H9 (cell line): ENCODE measurements around the gene SKIC2. TPM values are rescaled to one million over a fixed set of nuclear protein-coding genes. Genes with fewer than 3 reads are reported as not detected.

Experiments used
- DNase-seq: peaks from one replicate; pipeline ENCODE4 v3.0.0-alpha.2; 2017
- H2AFZ ChIP-seq: one replicate; pipeline ENCODE4 v1.6.1; 2013; ENCODE audit warnings: mild to moderate bottlenecking, low read length, control low read depth, moderate library complexity
- H2AK5ac ChIP-seq: 2 replicates; pipeline ENCODE4 v1.6.1; 2013; ENCODE audit warnings: low read length, control low read depth, mixed read lengths; ENCODE audit not compliant: insufficient read length
- H2BK120ac ChIP-seq: one replicate; pipeline ENCODE4 v1.6.1; 2013; ENCODE audit warnings: low read depth, mild to moderate bottlenecking, low read length, control low read depth, inconsistent platforms; ENCODE audit not compliant: poor library complexity, severe bottlenecking
- H2BK12ac ChIP-seq: 2 replicates; pipeline ENCODE4 v1.6.1; 2013; ENCODE audit warnings: low read length, control low read depth, mixed read lengths, low read depth; ENCODE audit not compliant: insufficient read length
- H2BK15ac ChIP-seq: 2 replicates; pipeline ENCODE4 v1.6.1; 2013; ENCODE audit warnings: low read depth, low read length, control low read depth
- H2BK20ac ChIP-seq: one replicate; pipeline ENCODE4 v1.6.1; 2013; ENCODE audit warnings: low read depth, mild to moderate bottlenecking, low read length, control low read depth, inconsistent platforms; ENCODE audit not compliant: poor library complexity, severe bottlenecking
- H2BK5ac ChIP-seq: 2 replicates; pipeline ENCODE4 v1.6.1; 2013; ENCODE audit warnings: low read length, control low read depth, mixed read lengths; ENCODE audit not compliant: insufficient read length
- H3K14ac ChIP-seq: 2 replicates; pipeline ENCODE4 v1.6.1; 2013; ENCODE audit warnings: low read length, control low read depth; ENCODE audit not compliant: insufficient read depth
- H3K18ac ChIP-seq: 2 replicates; pipeline ENCODE4 v1.6.1; 2013; ENCODE audit warnings: low read depth, mild to moderate bottlenecking, mixed read lengths, low read length, control low read depth; ENCODE audit not compliant: insufficient read length
- H3K23ac ChIP-seq: 2 replicates; pipeline ENCODE4 v1.6.1; 2013; ENCODE audit warnings: low read length, control low read depth, mixed read lengths, low read depth; ENCODE audit not compliant: insufficient read length
- H3K23me2 ChIP-seq: 2 replicates; pipeline ENCODE4 v1.6.1; 2013; ENCODE audit warnings: low read depth, mild to moderate bottlenecking, mixed read lengths, low read length, control low read depth; ENCODE audit not compliant: insufficient read length, poor library complexity, severe bottlenecking
- H3K27ac ChIP-seq: 2 replicates; pipeline ENCODE4 v1.5.1; 2013; ENCODE audit warnings: low read length, control low read depth, mixed read lengths, low read depth; ENCODE audit not compliant: insufficient read length
- H3K27me3 ChIP-seq: 2 replicates; pipeline ENCODE4 v1.6.1; 2013; ENCODE audit warnings: low read length, control low read depth, inconsistent platforms; ENCODE audit not compliant: insufficient read depth
- H3K4ac ChIP-seq: 2 replicates; pipeline ENCODE4 v1.6.1; 2013; ENCODE audit warnings: low read depth, mild to moderate bottlenecking, control low read depth, inconsistent platforms, low read length, moderate library complexity
- H3K4me1 ChIP-seq: 2 replicates; pipeline ENCODE4 v1.6.1; 2013; ENCODE audit warnings: low read length, control low read depth, inconsistent platforms; ENCODE audit not compliant: insufficient read depth
- H3K4me2 ChIP-seq: 2 replicates; pipeline ENCODE4 v1.6.1; 2013; ENCODE audit warnings: low read length, control low read depth, mixed read lengths; ENCODE audit not compliant: insufficient read length, insufficient read depth
- H3K56ac ChIP-seq: 2 replicates; pipeline ENCODE4 v1.6.1; 2013; ENCODE audit warnings: low read depth, mild to moderate bottlenecking, mixed read lengths, low read length, control low read depth; ENCODE audit not compliant: insufficient read length
- H3K79me1 ChIP-seq: 2 replicates; pipeline ENCODE4 v1.6.1; 2013; ENCODE audit warnings: low read depth, mild to moderate bottlenecking, moderate library complexity, low read length, control low read depth, inconsistent platforms; ENCODE audit not compliant: insufficient read depth, poor library complexity, severe bottlenecking
- H3K79me2 ChIP-seq: 2 replicates; pipeline ENCODE4 v1.6.1; 2013; ENCODE audit warnings: low read length, control low read depth, inconsistent platforms; ENCODE audit not compliant: insufficient read depth
- H3K9ac ChIP-seq: 2 replicates; pipeline ENCODE4 v1.6.1; 2013; ENCODE audit warnings: low read length, control low read depth, mixed read lengths; ENCODE audit not compliant: insufficient read length; ENCODE audit errors: extremely low read depth
- H3K9me3 ChIP-seq: one replicate; pipeline ENCODE4 v1.6.1; 2013; ENCODE audit warnings: low read depth, low read length, inconsistent platforms; ENCODE audit not compliant: control insufficient read depth
- H3T11ph ChIP-seq: one replicate; pipeline ENCODE4 v1.6.1; 2013; ENCODE audit warnings: mild to moderate bottlenecking, low read length, control low read depth, inconsistent platforms
- H4K20me1 ChIP-seq: one replicate; pipeline ENCODE4 v1.6.1; 2013; ENCODE audit not compliant: control insufficient read depth, insufficient read length, insufficient read depth
- H4K5ac ChIP-seq: 2 replicates; pipeline ENCODE4 v1.6.1; 2013; ENCODE audit warnings: low read depth, mild to moderate bottlenecking, mixed read lengths, low read length, control low read depth; ENCODE audit not compliant: insufficient read length
- H4K8ac ChIP-seq: replicated peaks from 2 replicates; pipeline ENCODE4 v1.6.1; 2013; ENCODE audit warnings: low read length, control low read depth, mixed read lengths, low read depth; ENCODE audit not compliant: insufficient read length
- H4K91ac ChIP-seq: 2 replicates; pipeline ENCODE4 v1.6.1; 2013; ENCODE audit warnings: low read depth, mild to moderate bottlenecking, moderate library complexity, mixed read lengths, low read length, control low read depth; ENCODE audit not compliant: insufficient read length
- H3K27ac Mint-ChIP-seq, 3 experiments: 2 replicates in 2 of 3; 3 replicates in 1 of 3; pipeline ENCODE4 v1.8.0; 2020 to 2021; ENCODE audit warnings: mixed read lengths in 3 of 3, mild to moderate bottlenecking in 1 of 3, moderate library complexity in 1 of 3
- H3K27me3 Mint-ChIP-seq: 2 replicates; pipeline ENCODE4 v1.8.0; 2021; ENCODE audit warnings: low read depth, mild to moderate bottlenecking, moderate library complexity, mixed read lengths
- H3K36me3 Mint-ChIP-seq, 3 experiments: 2 replicates in 2 of 3; 3 replicates in 1 of 3; pipeline ENCODE4 v1.8.0; 2020 to 2021; ENCODE audit warnings: low read depth in 3 of 3, mixed read lengths in 3 of 3; ENCODE audit not compliant: insufficient read depth in 1 of 3
- H3K4me1 Mint-ChIP-seq, 2 experiments: 2 replicates each; pipeline ENCODE4 v1.8.0; 2020; ENCODE audit warnings: mixed read lengths in 2 of 2
- H3K4me3 Mint-ChIP-seq, 2 experiments: 2 replicates in 1 of 2; 3 replicates in 1 of 2; pipeline ENCODE4 v1.8.0; 2020 to 2021; ENCODE audit warnings: mild to moderate bottlenecking in 2 of 2, mixed read lengths in 2 of 2, moderate library complexity in 1 of 2
- H3K9me3 Mint-ChIP-seq, 2 experiments: 2 replicates in 1 of 2; 3 replicates in 1 of 2; pipeline ENCODE4 v1.8.0; 2020; ENCODE audit warnings: mild to moderate bottlenecking in 2 of 2, mixed read lengths in 2 of 2, moderate library complexity in 1 of 2
- WGBS: extraction: QIAGEN DNeasy Blood & Tissue Kit; methylation state at CpG from one replicate; pipeline ENCODE4 v1.1.7; 2013; ENCODE audit warnings: missing lambda C conversion rate, low lambda C conversion rate, mixed read lengths; ENCODE audit not compliant: insufficient read length; ENCODE audit errors: extremely low coverage; 5-methylcytosine and 5-hydroxymethylcytosine counted together
- total RNA-seq: library from RNA; stranded (reverse); gene quantifications from 2 replicates; pipeline ENCODE4 v1.2.1, GENCODE V29; 2021
- TF ChIP-seq, protein P1 (sequence below): fragments of 200-600 bp; sonication (generic); conservative IDR thresholded peaks from 3 replicates; pipeline ENCODE4 v1.8.0; 2021; ENCODE audit warnings: antibody characterized with exemption, mild to moderate bottlenecking

The SKIC2 gene
- total RNA-seq, 1 experiment from 2014 or later: 86.2 TPM

DNA sequence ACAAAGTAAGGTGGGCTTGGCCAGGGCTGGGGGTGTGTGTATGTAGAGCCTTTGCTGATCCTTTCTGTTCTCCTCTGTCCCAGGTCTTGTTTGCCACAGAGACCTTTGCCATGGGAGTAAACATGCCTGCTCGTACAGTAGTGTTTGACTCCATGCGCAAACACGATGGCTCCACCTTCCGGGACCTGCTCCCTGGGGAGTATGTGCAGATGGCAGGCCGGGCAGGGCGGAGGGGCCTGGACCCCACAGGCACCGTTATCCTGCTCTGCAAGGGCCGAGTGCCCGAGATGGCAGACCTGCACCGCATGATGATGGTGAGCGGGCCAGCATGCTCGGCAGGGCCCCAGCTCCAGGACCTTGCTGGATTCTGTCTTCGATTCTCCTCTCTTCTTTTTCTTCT is 6.7 kb downstream of the SKIC2 start:
- TF ChIP-seq, protein P1, sequence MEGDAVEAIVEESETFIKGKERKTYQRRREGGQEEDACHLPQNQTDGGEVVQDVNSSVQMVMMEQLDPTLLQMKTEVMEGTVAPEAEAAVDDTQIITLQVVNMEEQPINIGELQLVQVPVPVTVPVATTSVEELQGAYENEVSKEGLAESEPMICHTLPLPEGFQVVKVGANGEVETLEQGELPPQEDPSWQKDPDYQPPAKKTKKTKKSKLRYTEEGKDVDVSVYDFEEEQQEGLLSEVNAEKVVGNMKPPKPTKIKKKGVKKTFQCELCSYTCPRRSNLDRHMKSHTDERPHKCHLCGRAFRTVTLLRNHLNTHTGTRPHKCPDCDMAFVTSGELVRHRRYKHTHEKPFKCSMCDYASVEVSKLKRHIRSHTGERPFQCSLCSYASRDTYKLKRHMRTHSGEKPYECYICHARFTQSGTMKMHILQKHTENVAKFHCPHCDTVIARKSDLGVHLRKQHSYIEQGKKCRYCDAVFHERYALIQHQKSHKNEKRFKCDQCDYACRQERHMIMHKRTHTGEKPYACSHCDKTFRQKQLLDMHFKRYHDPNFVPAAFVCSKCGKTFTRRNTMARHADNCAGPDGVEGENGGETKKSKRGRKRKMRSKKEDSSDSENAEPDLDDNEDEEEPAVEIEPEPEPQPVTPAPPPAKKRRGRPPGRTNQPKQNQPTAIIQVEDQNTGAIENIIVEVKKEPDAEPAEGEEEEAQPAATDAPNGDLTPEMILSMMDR: no peak
- no peak overlapping the region for H3K27ac Mint-ChIP-seq

More for the DNA sequence above, 6.7 kb downstream of the SKIC2 start:
- no peaks in the 10 kb centered on the region for H3K4me1 ChIP-seq
- no peak for DNase-seq
- no peak overlapping the region for H3K14ac ChIP-seq
- no peak overlapping the region for H3K9ac ChIP-seq
- H3K79me1 ChIP-seq: no peaks in the 10 kb centered on the region
- no peak overlapping the region for H3K4me2 ChIP-seq
- H2AFZ ChIP-seq: no peak overlapping the region
- no peaks in the 10 kb centered on the region; the same call in 1 of the 2 replicates for H3K27me3 Mint-ChIP-seq
- H3K18ac ChIP-seq: no peak overlapping the region
- H3T11ph ChIP-seq: no peak overlapping the region
- no peak overlapping the region for H3K56ac ChIP-seq
- no CpG with 5 or more reads among the region's 13 CpGs for WGBS
- H3K23me2 ChIP-seq: no peaks in the 10 kb centered on the region
- no peaks in the 10 kb centered on the region for H3K9me3 Mint-ChIP-seq
- H2BK120ac ChIP-seq: no peak overlapping the region
- no peak overlapping the region for H3K27ac ChIP-seq
- no peak overlapping the region for H2AK5ac ChIP-seq
- H3K9me3 ChIP-seq: no peaks in the 10 kb centered on the region
- no peaks in the 10 kb centered on the region; the same call in 1 of the 2 replicates for H3K79me2 ChIP-seq
- no peak overlapping the region for H3K4me3 Mint-ChIP-seq
- no peak overlapping the region for H2BK15ac ChIP-seq
- H3K4me1 Mint-ChIP-seq: peaks cover 0 to 4% of the 10 kb centered on the region in 2 experiments; a peak in 1 of 4 replicates
- H4K20me1 ChIP-seq: no peaks in the 10 kb centered on the region
- no peak overlapping the region for H4K8ac ChIP-seq
- H4K5ac ChIP-seq: no peak overlapping the region
- peaks cover 50 to 96% (median 92%) of the 10 kb centered on the region in 3 experiments; a peak in 6 of 7 replicates for H3K36me3 Mint-ChIP-seq
- no peak overlapping the region for H4K91ac ChIP-seq
- H2BK20ac ChIP-seq: no peak overlapping the region
- H3K27me3 ChIP-seq: no peaks in the 10 kb centered on the region
- H3K23ac ChIP-seq: no peak overlapping the region
- no peak overlapping the region for H3K4ac ChIP-seq
- no peak overlapping the region for H2BK5ac ChIP-seq
- no peak overlapping the region for H2BK12ac ChIP-seq
